ENCODE measurements around the gene ANGEL2. TPM values are rescaled to one million over a fixed set of nuclear protein-coding genes. Genes with fewer than 3 reads are reported as not detected.

Gene ANGEL2
- total and polyA plus RNA-seq, 2 of the 4 experiments (the other 2 are of a cell fraction), result 13.4 to 44.1 TPM

- no peak overlapping the region for H3K9ac ChIP-seq (ENCODE audit: low read depth, low read length)
- H3K23ac ChIP-seq (ENCODE audit: low read depth, low read length), result no peak overlapping the region
- DNase-seq (no peak), ATAC-seq (ENCODE audit: low read depth) (no peak)
- H3K79me1 ChIP-seq (ENCODE audit: low read depth in 1 of 2, low read length in 2 of 2), result no peaks in the 10 kb centered on the region
- H2AK9ac ChIP-seq (replicated peaks; ENCODE audit: low read depth, low read length, poor library complexity), result no peak overlapping the region
- no peak overlapping the region for H2BK120ac ChIP-seq (ENCODE audit: low read depth, low read length)
- in situ Hi-C loops (cut with MboI; ENCODE audit: low sequenced_read_pairs), result no loop called here
- no peak overlapping the region for H3K18ac ChIP-seq (ENCODE audit: low read depth, low read length)
- WGBS, 2 experiments (ENCODE audit: extremely low coverage in 2 of 2, insufficient read length in 1 of 2), result no CpG with 5 or more reads among the region's 4 CpGs
- H2AFZ ChIP-seq (replicated peaks; ENCODE audit: low read length, poor library complexity), result no peak overlapping the region
- no peak overlapping the region for H2BK5ac ChIP-seq (ENCODE audit: low read depth, low read length, poor library complexity, severe bottlenecking)
- H2BK20ac ChIP-seq (ENCODE audit: low read depth, low read length), result no peak overlapping the region
- peaks cover 7% of the 10 kb centered on the region; the same call in 1 of the 2 replicates for H3K27me3 ChIP-seq (ENCODE audit: control insufficient read depth, insufficient read depth, low read length)
- no peak overlapping the region for H2AK5ac ChIP-seq (ENCODE audit: low read depth, low read length)
- H3K4me3 ChIP-seq (ENCODE audit: insufficient read depth, low read depth, low read length), result no peak overlapping the region
- no peaks in the 10 kb centered on the region for H3K36me3 ChIP-seq (ENCODE audit: control insufficient read depth, insufficient read depth, low read length)
- CTCF ChIA-PET, result no interaction called here
- no peak overlapping the region for H4K8ac ChIP-seq (ENCODE audit: low read depth in 2 of 2, low read length in 2 of 2)
- H2BK15ac ChIP-seq (ENCODE audit: low read depth, low read length), result no peak overlapping the region
- H4K91ac ChIP-seq (ENCODE audit: insufficient read depth, low read depth, low read length), result no peak overlapping the region
- intact Hi-C loops (cut with micrococcal nuclease), result no loop called here
- no TSS peak for BruUV-seq (replicated peaks)
- POLR2A ChIA-PET (ENCODE audit: unreplicated experiment), result no interaction called here
- dilution Hi-C loops (cut with HindIII; ENCODE audit: low sequenced_read_pairs, unreplicated experiment), result no loop called here
- H3K9me1 ChIP-seq (ENCODE audit: insufficient read depth, low read length), result peaks cover 3% of the 10 kb centered on the region; the same call in 1 of the 2 replicates
- no peak for TF ChIP-seq RCOR1 (IDR thresholded peaks at IDR 0.05; ENCODE audit: insufficient replicate concordance, low read length)
- no peak for TF ChIP-seq RAD21 (IDR thresholded peaks at IDR 0.05; ENCODE audit: low read length)
- TF ChIP-seq RFX5 (IDR thresholded peaks at IDR 0.05; ENCODE audit: low read depth, low read length), result no peak
- TF ChIP-seq SMC3 (IDR thresholded peaks at IDR 0.05; ENCODE audit: low read depth, low read length), result no peak
- no peak for TF ChIP-seq CEBPB (IDR thresholded peaks at IDR 0.05; ENCODE audit: low read depth, low read length)
- no peak for TF ChIP-seq MXI1 (IDR thresholded peaks at IDR 0.05; ENCODE audit: borderline replicate concordance, low read depth, low read length)
- TF ChIP-seq CTCF (conservative IDR thresholded peaks at IDR 0.05; ENCODE audit: low read depth, low read length), result no peak
- no peak for TF ChIP-seq CHD1 (IDR thresholded peaks at IDR 0.05; ENCODE audit: low read depth, low read length)
- no peak for TF ChIP-seq POLR2A (IDR thresholded peaks at IDR 0.05; ENCODE audit: low read depth, low read length)
- TF ChIP-seq, protein P1, sequence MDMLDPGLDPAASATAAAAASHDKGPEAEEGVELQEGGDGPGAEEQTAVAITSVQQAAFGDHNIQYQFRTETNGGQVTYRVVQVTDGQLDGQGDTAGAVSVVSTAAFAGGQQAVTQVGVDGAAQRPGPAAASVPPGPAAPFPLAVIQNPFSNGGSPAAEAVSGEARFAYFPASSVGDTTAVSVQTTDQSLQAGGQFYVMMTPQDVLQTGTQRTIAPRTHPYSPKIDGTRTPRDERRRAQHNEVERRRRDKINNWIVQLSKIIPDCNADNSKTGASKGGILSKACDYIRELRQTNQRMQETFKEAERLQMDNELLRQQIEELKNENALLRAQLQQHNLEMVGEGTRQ (IDR thresholded peaks at IDR 0.05; ENCODE audit: low read depth, low read length), result no peak
- TF ChIP-seq FOS (IDR thresholded peaks at IDR 0.05; ENCODE audit: low read depth, low read length), result no peak
- TF ChIP-seq BHLHE40 (IDR thresholded peaks at IDR 0.05; ENCODE audit: low read depth, low read length), result no peak
- no peak for TF ChIP-seq MAZ (IDR thresholded peaks at IDR 0.05; ENCODE audit: borderline replicate concordance, low read depth, low read length)
- no peak for TF ChIP-seq NFE2L2 (IDR thresholded peaks at IDR 0.05; ENCODE audit: low read depth, low read length)
- TF ChIP-seq MAFK (IDR thresholded peaks at IDR 0.05; ENCODE audit: low read depth, low read length), result no peak
- TF ChIP-seq, protein P2, sequence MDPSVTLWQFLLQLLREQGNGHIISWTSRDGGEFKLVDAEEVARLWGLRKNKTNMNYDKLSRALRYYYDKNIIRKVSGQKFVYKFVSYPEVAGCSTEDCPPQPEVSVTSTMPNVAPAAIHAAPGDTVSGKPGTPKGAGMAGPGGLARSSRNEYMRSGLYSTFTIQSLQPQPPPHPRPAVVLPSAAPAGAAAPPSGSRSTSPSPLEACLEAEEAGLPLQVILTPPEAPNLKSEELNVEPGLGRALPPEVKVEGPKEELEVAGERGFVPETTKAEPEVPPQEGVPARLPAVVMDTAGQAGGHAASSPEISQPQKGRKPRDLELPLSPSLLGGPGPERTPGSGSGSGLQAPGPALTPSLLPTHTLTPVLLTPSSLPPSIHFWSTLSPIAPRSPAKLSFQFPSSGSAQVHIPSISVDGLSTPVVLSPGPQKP (IDR thresholded peaks at IDR 0.05; ENCODE audit: borderline replicate concordance, low read depth, low read length), result no peak
- no peak overlapping the region for H3K27ac ChIP-seq (ENCODE audit: insufficient read depth, low read length)
- H3K14ac ChIP-seq (replicated peaks; ENCODE audit: low read depth, low read length), result no peak overlapping the region
- H4K5ac ChIP-seq (ENCODE audit: low read depth, low read length), result no peak overlapping the region
- H3K4me1 ChIP-seq (ENCODE audit: control insufficient read depth, insufficient read depth, low read length), result no peaks in the 10 kb centered on the region
- peaks cover 3% of the 10 kb centered on the region for H3K9me3 ChIP-seq (ENCODE audit: control insufficient read depth, insufficient read depth, low read length)
- no peak overlapping the region for H3K56ac ChIP-seq (ENCODE audit: extremely low read depth, insufficient read depth, low read length)
- no peaks in the 10 kb centered on the region for H4K20me1 ChIP-seq (ENCODE audit: insufficient read depth, low read length)
- H3K4me2 ChIP-seq (ENCODE audit: low read depth, low read length), result no peak overlapping the region
- no peak overlapping the region for H3K4ac ChIP-seq (ENCODE audit: low read depth, low read length)
These were observed 70.1 kb downstream of the ANGEL2 start for GRCh38 chr1:212945463-212946160.
